GM21529 (cell line): Measurements from ENCODE around the gene BMPER.

Experiments used
- ATAC-seq: cut with Tn5 transposase; IDR thresholded peaks from one replicate; pipeline ENCODE4 v1.9.1; 2021; ENCODE audit not compliant: unreplicated experiment

The BMPER gene

GRCh38 chr7:34130558-34131295 lies 225.4 kb downstream of the BMPER start:
- no peak for ATAC-seq

DNA sequence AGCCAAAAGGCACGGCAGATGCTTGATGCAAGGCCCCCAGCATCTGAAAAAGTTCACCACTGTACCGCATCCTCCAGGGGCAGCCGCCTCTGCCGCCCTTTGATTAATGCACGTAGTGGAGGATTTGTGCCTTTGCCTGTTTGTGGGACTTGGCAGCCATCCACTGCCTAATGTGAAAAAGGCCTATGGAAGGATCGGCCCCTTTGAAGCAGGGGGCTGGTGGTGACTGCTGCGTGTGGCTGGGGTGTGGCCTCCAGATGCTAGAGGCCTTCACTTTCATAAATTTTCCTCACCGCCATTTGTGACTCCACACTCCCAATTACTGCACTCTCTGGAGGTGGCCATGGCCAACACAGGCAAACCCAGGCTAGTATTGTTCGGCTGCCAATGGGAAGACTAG lies 226.0 kb downstream of the BMPER start:
- no peak for ATAC-seq

GRCh38 chr7:34133356-34133982 lies 228.1 kb downstream of the BMPER start:
- ATAC-seq, result no peak

DNA sequence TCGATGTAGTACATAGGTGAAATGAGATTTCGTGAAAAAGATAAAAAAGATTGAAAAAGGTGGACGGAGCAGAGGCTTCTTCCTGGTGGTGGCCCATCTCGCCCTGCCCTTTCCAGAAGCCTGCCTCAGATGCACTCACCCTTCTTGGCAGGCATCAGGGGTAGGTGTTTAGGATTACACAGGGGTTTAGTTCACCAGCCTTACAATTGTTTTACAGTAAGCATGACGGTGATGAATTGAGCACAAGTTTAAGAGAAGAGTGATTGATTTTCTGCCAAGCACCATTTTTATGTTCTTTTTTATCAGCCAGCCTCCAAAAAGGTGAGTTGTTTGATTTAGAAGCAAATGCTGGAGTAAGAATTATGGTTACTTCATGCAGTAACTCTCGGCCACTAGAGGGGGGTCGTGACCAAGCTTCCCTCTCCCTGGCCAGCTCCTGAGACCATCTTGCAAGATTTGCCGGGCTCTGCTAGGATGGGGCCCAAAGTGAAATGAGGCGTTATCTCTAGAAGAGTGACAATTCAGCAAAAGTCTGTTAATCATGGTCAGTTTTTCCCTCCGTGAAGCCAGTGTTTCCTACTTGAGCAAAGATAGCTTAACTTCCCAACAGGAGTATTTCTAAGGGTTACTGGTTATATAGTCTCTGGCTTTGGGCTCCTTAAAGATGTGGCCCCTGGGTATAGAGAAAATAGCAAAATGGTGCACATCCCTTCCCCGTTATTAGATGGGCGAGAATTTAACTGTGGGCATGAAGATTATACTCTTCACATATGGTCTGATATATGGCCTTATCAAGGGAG lies 228.8 kb downstream of the BMPER start:
- peak; percentile 52 for ATAC-seq

DNA sequence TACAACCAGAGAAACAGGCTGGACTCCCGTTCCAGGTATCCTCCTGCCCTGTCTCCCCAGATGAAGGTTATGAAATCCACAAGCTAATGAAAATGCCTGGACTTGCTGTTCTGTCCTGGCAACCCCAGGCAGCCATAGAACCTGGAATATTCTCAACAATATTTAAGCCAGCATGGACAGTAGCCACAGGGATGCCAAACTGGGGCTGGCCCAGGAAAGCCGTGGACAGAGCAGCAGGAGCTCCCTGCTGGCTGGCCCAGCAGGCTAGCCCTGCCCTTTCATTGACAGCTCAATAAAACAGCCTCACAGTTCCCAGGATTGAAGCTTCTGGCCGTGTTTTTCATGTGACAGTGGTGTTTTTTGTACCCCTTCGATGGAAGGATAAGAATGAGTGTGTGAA lies 230.6 kb downstream of the BMPER start:
- ATAC-seq, result no peak

DNA sequence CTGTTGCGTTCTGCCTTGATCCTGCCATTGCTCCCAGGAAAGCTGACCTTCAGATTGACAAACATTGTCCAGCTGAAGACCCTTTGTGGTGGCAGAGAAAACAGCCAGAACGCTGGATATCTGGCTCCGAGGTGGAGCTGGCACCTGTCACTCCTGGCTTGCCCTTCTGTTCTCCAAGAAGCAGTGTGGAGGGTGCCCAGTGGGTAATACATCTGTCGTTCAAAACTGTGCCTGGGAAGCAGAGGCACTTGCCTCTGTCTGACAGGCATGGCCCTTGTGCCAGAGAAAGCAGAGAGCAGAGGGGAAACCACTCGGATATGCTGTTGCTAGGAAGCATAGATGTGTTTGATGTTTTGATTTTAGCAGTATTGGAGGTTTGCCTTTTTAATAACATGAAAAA lies 231.4 kb downstream of the BMPER start:
- ATAC-seq, result no peak

- ATAC-seq, result no peak
Observed at GRCh38 chr7:34137176-34137575, 231.8 kb downstream of the BMPER start.

- no peak for ATAC-seq
Observed at GRCh38 chr7:34138483-34138882, 233.1 kb downstream of the BMPER start.

GRCh38 chr7:34139086-34139485 lies 233.7 kb downstream of the BMPER start:
- ATAC-seq, result no peak

DNA sequence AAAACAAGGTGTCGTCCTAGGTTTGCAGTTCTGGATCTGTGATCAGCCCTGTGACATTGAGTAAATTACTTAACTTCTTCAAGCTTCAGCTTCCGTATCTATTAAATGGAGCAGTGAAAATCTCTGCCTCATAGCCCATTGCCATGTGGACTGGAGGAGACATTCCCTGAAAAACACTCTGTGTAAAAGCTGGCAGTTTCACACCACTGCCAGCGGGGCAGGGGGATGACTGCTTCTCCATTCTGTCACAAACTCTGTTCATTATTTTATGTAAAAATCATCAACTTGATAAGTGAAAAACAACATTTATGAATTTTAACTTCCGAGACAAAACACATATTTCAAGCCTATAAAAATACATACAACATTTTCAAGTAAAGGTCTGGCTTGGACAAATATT lies 234.7 kb downstream of the BMPER start:
- no peak for ATAC-seq

DNA sequence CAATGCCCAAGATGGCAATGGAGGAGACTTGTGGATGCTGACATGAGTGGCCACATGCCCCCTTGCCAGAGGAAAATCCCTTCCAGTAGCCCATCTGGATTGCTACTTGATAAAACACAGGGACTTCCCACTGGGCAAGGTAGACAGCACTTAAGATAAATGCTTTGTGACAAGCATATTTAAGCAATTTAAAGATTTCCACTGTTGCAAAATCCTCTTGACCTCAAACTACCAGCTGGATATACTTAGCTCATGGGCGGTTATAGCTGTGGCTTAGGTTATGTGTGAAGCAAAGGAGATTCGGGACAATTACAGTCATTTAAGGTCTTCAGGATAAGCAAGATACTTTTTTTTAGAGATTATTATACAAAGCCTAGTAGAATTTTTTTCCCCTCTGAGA lies 238.1 kb downstream of the BMPER start:
- no peak for ATAC-seq

DNA sequence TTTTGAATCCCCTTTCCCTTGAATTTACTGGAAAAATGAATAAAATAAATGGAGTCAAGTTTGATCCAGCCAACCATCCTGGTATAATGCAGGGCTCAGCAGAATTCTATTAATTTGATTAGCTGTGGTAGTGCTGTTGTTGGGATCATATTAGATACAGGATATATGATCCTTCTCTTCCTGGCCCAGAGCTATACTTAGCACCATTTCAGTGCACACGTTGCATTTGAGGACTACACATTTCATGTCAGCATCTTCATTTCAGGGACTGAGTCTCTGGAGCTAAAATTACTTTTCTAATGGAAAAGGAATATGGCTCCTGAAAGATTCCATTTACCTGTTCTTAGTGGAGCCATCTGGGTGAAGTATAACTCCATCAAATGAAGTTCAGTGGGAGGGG lies 240.3 kb downstream of the BMPER start:
- no peak for ATAC-seq

DNA sequence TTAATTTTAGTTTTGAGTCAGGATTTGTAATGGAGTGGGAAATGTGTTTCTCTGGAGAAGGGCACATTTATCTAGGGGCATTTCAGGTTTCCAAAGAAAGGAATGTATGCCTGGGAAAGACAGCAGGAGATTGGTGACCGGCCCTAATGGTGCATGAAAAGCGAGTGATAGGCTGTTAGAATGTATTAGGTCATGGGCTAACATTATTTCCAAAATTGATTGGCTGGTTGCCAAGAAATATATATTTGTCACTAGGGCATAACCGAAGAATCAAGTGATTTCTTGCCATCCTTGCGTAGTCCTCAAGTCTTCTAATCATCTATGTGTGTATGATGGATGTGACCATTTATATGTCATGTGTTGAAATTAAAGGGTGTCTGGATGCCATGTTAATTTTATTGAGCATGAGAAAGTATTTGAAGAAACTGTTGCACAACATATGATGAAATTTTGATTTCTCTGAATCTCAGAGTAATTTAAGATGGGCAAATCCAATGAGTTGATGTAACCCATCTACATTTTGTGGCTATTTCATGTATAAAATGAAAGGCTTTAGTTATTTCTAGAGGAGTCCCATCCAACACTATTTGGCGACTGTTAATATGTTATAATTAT lies 248.4 kb downstream of the BMPER start:
- ATAC-seq, result no peak

DNA sequence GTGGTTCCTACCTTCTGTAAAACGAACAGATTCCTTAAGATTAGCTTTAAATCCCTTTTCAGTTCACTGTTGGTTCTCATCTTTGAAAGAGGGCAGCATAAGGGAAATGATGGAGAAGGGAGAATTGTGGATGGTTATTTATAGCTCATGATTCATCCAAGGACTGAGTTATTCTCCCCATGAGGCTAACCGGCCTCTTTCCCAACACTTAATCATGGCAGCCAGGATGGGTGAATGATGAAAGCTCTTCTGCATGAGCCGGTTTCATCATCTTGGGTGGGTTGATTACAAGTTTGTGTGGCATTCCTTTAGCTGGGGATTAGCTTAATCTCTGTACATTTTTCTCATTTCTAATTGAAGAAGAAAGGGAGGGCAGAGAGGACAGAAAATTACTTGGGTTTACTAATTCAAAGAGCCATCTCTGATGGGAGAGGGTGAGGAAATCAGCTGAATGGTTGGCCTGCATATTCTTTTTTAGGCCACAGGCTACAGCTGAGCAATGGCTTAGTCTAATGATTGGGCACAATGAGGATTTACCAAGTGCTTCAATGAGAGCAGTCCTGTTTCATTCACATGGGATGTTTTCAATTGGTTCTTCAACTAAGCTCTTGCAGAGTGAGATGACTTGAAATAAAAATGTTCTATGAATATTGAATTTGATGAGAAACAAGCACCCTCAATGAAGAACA lies 250.0 kb downstream of the BMPER start:
- no peak for ATAC-seq

GRCh38 chr7:34156336-34156735 lies 251.0 kb downstream of the BMPER start:
- no peak for ATAC-seq

DNA sequence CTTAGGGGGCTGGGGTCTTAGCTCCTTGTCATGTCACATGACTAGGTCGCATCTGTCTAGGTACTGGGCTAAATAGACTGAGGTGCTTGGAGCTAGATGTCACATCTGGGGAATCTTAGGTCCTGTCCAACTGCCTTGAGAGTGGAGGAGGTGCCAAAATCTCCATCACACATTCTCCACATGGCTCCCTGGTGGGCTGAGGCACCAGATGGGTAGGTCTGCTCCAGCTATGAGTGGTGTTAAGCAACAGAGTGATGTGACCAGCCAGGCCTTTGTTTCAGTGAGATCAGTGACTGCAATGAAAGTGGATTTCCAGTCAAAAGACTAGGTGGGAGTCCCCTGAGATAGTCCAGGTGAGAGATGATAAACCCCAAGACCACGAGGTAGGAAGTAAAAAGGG lies 251.8 kb downstream of the BMPER start:
- ATAC-seq, result no peak

GRCh38 chr7:34158368-34159153 lies 253.2 kb downstream of the BMPER start:
- ATAC-seq, result no peak

- no peak for ATAC-seq
Observed at GRCh38 chr7:34160261-34160752, 255.0 kb downstream of the BMPER start.

DNA sequence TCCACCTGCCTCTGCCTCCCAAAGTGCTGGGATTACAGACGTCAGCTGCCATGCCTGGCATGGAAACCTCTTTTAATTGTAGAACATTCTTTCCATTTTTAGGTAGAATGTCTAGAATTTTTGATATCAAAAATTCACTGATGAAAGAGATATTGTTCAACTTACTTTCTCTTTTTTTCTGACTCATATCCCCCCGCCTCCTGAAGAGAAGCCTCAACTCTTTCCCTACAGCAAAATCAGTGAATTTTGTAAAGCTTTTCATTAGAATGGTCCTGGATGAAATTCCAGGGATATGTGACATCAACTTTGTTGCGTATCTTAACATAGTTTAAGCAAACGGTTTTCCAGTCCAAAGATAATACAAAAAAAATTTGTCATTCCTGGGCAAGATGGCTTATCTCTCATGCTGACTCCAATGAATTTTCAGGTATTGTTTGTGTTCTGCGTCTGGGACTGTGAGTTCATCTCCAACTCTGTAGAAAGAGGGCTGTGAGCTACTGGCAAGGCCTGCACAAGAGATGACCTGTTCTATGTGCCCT lies 256.8 kb downstream of the BMPER start:
- no peak for ATAC-seq

DNA sequence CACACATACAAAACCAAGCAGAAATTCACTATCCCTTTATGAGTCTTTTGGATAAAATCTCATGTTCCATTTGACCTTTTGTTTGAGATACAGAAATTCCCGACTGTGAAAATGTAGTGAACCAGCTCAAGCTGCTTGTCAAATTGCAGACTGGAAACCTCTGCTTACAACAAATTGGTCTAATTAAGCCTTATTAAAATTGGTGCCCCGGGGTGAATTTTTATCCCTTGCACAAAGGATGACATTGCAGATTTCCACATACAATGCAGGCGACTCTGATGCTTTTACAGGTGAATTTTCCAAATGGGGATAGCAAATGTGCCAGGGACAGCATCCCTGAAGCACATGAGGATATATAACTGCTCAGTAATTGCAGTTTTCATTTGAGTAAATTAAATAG lies 257.3 kb downstream of the BMPER start:
- ATAC-seq, result no peak
